Spleen (tissue), 7 donors: ENCODE measurements around the gene CMTM6.

Experiments used
- POLR2AphosphoS5 ChIP-seq, 3 donors: sonication (generic); formaldehyde crosslinking; IDR thresholded peaks; one replicate each; pipeline ENCODE4 v1.5.1; 2017; ENCODE audit warnings: antibody characterized with exemption in 3 of 3
- TF ChIP-seq, protein P1 (sequence below), 11 experiments: fragments of 200-600 bp in 7 of 11; fragments of 450-650 bp in 4 of 11; sonication (generic) in 4 of 11; IDR thresholded peaks in 8 of 11; conservative IDR thresholded peaks in 3 of 11; 1 replicate in 7 of 11; 2 replicates in 4 of 11; pipeline versions ENCODE4 v1.4.0 to v1.8.0; 2016 to 2021; ENCODE audit warnings: antibody characterized with exemption in 11 of 11, inconsistent platforms in 4 of 11, mild to moderate bottlenecking in 1 of 11
- donor health status: DM: no; HTN: no; CAD: no; lungs with moderate emphysema.
- donor health status: DM: no; HTN: no; CAD: no.
- donor health status: DM: no; HTN: no; CAD: no.

DNA sequence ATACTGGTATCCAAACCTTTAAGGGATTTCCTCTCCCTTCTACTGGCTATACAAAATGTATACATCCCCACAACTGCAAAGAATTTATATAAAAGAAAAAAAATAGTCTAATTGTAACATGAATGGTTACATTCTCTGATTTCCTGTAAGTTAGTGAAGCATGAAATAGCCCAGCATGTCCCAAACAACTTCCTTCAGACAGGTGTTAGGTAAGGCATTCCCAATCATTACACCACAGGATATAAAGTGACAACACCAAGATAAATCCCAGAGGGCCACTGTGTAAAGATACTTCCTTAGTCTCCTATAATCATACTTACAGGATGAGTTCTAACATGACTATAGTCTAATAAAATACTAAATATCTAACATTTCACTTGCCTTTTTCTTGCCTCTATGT lies 7.6 kb downstream of the CMTM6 start:
- TF ChIP-seq, protein P1, sequence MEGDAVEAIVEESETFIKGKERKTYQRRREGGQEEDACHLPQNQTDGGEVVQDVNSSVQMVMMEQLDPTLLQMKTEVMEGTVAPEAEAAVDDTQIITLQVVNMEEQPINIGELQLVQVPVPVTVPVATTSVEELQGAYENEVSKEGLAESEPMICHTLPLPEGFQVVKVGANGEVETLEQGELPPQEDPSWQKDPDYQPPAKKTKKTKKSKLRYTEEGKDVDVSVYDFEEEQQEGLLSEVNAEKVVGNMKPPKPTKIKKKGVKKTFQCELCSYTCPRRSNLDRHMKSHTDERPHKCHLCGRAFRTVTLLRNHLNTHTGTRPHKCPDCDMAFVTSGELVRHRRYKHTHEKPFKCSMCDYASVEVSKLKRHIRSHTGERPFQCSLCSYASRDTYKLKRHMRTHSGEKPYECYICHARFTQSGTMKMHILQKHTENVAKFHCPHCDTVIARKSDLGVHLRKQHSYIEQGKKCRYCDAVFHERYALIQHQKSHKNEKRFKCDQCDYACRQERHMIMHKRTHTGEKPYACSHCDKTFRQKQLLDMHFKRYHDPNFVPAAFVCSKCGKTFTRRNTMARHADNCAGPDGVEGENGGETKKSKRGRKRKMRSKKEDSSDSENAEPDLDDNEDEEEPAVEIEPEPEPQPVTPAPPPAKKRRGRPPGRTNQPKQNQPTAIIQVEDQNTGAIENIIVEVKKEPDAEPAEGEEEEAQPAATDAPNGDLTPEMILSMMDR (IDR thresholded peaks at IDR 0.05 in 8 of 11, conservative IDR thresholded peaks at IDR 0.05 in 3 of 11) = no peak
- TF ChIP-seq POLR2AphosphoS5 (IDR thresholded peaks at IDR 0.05) = no peak
